ENCODE results near the gene GCK.

GCK gene

DNA sequence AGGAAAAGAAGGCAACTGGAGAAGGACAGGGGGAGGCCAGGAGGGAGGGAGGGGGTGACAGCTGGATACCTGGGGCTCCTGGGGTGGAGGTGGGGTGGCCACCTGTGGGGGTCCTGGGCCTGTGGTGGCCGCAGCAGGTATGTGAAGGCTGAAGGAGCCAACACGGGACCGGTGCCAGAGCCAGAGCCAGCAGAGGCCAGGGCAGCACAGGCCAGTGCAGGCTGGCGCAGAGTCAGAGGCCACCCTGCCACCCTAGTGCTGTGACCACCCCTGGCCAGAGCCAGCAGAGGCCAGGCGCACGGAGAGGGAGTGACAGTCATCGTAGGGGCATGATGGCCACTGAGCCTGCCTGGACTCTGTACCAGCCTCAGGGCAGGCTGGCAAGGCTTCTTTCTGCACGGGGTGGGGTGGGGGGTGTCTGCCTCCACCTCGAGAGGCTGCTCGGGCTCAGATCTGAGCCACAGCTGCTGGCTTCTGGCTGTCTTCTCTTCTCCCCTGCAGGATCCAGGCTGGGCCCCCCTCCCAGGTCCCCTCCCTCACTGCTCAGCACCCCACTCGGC, 40.4 kb upstream of the GCK start:
- Histone ChIP-seq H3K27me3 (peaks cover 0 to 29% of the 10 kb centered on the region in 2 donors), H3K4me1 (no peaks in the 10 kb centered on the region), H3K4me3 (no peak overlapping the region), H3K9me3 (no peaks in the 10 kb centered on the region), H3K27ac (no peak overlapping the region), H3K36me3 (no peaks in the 10 kb centered on the region)
- no peak for DNase-seq
- TF ChIP-seq, protein P1, sequence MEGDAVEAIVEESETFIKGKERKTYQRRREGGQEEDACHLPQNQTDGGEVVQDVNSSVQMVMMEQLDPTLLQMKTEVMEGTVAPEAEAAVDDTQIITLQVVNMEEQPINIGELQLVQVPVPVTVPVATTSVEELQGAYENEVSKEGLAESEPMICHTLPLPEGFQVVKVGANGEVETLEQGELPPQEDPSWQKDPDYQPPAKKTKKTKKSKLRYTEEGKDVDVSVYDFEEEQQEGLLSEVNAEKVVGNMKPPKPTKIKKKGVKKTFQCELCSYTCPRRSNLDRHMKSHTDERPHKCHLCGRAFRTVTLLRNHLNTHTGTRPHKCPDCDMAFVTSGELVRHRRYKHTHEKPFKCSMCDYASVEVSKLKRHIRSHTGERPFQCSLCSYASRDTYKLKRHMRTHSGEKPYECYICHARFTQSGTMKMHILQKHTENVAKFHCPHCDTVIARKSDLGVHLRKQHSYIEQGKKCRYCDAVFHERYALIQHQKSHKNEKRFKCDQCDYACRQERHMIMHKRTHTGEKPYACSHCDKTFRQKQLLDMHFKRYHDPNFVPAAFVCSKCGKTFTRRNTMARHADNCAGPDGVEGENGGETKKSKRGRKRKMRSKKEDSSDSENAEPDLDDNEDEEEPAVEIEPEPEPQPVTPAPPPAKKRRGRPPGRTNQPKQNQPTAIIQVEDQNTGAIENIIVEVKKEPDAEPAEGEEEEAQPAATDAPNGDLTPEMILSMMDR (IDR thresholded peaks at IDR 0.05) = no peak
- intact Hi-C loops (cut with DNase I; ENCODE audit: low total_unique reads) = no loop called here

DNA sequence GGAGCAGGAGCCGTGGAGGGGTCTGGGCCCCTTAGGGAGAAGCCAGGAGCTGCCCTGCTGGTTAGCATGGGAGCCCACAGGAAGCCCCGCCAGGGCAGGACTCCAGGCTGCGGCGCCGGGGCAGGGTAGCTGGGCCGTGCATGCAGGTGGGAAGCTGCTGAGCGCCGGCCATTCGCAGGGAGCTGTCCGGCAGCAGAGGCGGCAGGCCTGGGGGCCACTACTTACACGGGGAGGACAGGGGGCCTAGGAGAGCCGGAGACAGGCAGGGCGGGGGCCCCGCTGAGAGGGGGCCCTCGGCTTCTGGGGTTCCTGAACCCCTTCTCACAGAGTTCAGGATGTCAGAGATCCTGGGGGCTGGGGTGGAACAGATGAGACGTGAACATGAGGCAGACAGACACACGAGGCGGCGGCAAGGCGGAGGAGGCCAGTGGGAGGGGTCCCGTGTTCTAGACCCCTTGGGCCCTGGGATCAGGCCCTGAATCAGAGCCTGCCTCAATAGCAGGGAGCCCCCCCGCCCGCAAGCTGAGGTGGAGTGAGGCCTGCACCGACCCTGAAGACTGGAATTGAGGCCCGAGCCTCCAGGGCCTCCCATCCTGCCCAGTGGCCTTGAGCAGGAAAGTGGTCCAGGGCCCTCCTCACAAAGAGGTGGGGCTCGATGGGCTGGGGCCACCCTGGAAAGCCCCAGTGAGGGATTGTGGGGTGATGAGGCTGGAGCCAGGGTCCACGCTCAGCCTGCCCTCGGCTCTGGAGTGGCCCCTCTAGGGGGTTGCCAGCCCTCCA, 39.5 kb upstream of the GCK start:
- Histone ChIP-seq H3K9me3 (no peaks in the 10 kb centered on the region), H3K36me3 (no peaks in the 10 kb centered on the region), H3K4me3 (no peak overlapping the region), H3K27ac (no peak overlapping the region), H3K27me3 (peaks cover 0 to 31% of the 10 kb centered on the region in 2 donors), H3K4me1 (no peaks in the 10 kb centered on the region)
- intact Hi-C loops (cut with DNase I; ENCODE audit: low total_unique reads) = no loop called here
- no peak for DNase-seq
- TF ChIP-seq, protein P1 (IDR thresholded peaks at IDR 0.05) = no peak

DNA sequence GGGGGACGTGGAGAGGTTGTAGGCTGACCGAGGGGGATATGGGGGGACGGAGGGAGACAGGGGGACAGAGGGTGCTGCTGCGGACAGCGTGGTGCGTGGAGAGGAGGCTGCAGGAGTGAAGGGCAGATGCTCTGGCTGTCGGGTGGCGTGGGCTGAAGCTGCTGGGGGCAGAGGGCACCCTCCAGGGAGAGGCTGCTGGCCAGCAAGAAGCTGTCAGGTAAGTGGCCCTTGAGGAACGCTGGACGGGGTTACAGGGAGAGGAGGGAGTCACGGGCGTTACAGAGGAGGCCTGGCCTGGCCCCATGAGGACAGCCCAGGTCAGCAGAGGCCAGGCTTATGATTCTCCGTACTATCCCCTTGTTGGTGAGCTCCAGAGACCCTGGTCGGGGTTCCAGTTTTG, 38.7 kb upstream of the GCK start:
- DNase-seq = no peak
- Histone ChIP-seq H3K27me3 (peaks cover 0 to 31% of the 10 kb centered on the region in 2 donors), H3K4me3 (no peak overlapping the region), H3K9me3 (no peaks in the 10 kb centered on the region), H3K36me3 (no peaks in the 10 kb centered on the region), H3K27ac (no peak overlapping the region), H3K4me1 (no peaks in the 10 kb centered on the region)
- intact Hi-C loops (cut with DNase I; ENCODE audit: low total_unique reads) = no loop called here
- TF ChIP-seq, protein P1 (IDR thresholded peaks at IDR 0.05) = no peak

DNA sequence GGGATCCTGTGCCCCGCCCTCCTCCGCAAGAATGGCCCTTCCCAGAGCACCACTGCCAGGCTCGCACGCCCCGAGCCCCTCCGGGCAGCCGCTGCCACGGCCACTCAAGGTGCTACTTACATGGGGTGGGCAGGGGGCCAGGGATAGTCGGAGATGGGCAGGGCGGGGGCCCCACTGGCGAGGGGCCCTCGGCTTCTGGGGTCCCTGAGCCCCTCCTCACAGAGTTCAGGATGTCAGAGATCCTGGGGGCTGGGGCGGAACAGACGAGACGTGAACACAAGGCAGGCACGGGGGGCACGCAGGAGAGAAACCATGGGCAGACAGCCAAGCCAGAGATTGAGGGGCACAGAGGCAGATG, 37.1 kb upstream of the GCK start:
- Histone ChIP-seq H3K36me3 (no peaks in the 10 kb centered on the region), H3K27ac (no peak overlapping the region), H3K27me3 (peaks cover 0 to 31% of the 10 kb centered on the region in 2 donors), H3K9me3 (no peaks in the 10 kb centered on the region), H3K4me3 (no peak overlapping the region), H3K4me1 (no peaks in the 10 kb centered on the region)
- DNase-seq = no peak
- intact Hi-C loops (cut with DNase I; ENCODE audit: low total_unique reads) = no loop called here
- TF ChIP-seq, protein P1 (IDR thresholded peaks at IDR 0.05) = no peak

DNA sequence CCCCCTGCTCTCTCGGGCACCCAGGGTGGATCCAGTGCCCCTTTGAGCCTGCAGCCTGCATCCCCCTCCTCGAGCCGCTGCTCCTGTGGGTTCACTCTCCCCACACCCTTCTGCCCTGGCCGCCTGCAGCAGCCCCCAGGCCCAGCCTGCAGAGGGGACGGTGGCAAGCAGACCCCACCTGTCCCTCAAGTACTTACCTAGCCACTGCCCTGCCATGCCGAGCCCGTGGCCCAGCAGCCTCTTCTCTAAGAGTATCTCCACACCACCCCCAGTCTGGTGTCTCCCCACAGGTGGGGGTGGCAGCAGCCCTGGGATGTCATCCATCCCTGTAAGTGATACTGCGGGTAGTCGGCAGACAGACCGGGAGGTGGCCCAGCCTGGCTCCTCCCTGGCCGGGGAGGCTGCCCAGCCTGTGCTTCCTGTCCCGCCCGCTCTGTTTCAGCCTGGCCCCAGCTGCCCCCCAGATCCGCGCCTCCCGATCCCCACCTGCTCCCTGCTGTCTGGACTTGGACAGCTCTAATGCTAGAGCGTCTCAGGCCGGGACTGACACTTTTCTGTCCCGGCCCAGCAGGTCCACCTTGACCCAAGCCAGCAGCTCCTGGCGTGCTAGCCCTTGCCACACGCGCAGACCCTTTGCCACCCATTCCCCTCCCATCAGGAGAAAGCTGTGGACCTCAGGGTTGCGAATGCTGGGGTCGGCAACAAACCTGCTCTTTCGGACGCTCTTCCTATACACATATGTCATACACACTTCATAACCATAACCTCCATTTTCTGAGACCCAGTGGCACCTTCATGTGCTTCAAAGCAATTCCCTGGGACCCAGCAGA, 36.5 kb upstream of the GCK start:
- no peaks in the 10 kb centered on the region for H3K36me3 ChIP-seq
- DNase-seq = no peak
- H3K27me3 ChIP-seq = peaks cover 0 to 31% of the 10 kb centered on the region in 2 donors
- TF ChIP-seq, protein P1 (IDR thresholded peaks at IDR 0.05) = no peak
- no peak overlapping the region for H3K27ac ChIP-seq
- H3K4me3 ChIP-seq = no peak overlapping the region
- H3K9me3 ChIP-seq = no peaks in the 10 kb centered on the region
- H3K4me1 ChIP-seq = no peaks in the 10 kb centered on the region
- intact Hi-C loops (cut with DNase I; ENCODE audit: low total_unique reads) = no loop called here

All from tibial artery (tissue), 4 donors.